ENCODE measurements around the gene CNTNAP2.

GRCh38 chr7:147968046-147968610, 1851.5 kb downstream of the CNTNAP2 start:
- no peak for TF ChIP-seq TAF1 (conservative IDR thresholded peaks at IDR 0.05)
- TF ChIP-seq CTCF (IDR thresholded peaks at IDR 0.05; ENCODE audit: low read depth, low read length, missing input control) = no peak
- TF ChIP-seq SP1 (IDR thresholded peaks at IDR 0.05) = no peak
- no peak for TF ChIP-seq MAX (IDR thresholded peaks at IDR 0.05)
- TF ChIP-seq HNF4A (conservative IDR thresholded peaks at IDR 0.05) = no peak
- no peak for TF ChIP-seq REST (IDR thresholded peaks at IDR 0.05)
